IPS-20b (cell line): Measurements from ENCODE around the gene FAM89B.

Experiments
- H3K27ac ChIP-seq: one replicate; pipeline ENCODE4 v1.5.1; 2013; ENCODE audit warnings: low read length
- H3K27me3 ChIP-seq: 2 replicates; pipeline ENCODE4 v1.6.1; 2013; ENCODE audit warnings: mild to moderate bottlenecking, low read length, inconsistent platforms; ENCODE audit not compliant: insufficient read depth
- H3K36me3 ChIP-seq: 2 replicates; pipeline ENCODE4 v1.6.1; 2013; ENCODE audit warnings: low read depth, mild to moderate bottlenecking, inconsistent platforms, low read length, moderate library complexity; ENCODE audit not compliant: insufficient read depth
- H3K4me1 ChIP-seq: 2 replicates; pipeline ENCODE4 v1.6.1; 2013; ENCODE audit warnings: mild to moderate bottlenecking, control low read depth, inconsistent platforms, low read length, moderate library complexity; ENCODE audit not compliant: insufficient read depth
- H3K4me3 ChIP-seq: 2 replicates; pipeline ENCODE4 v1.5.1; 2013; ENCODE audit warnings: mild to moderate bottlenecking, low read length, inconsistent platforms
- H3K9ac ChIP-seq: 2 replicates; pipeline ENCODE4 v1.6.1; 2013; ENCODE audit warnings: low read depth, mild to moderate bottlenecking, inconsistent platforms, low read length, moderate library complexity
- H3K9me3 ChIP-seq: 2 replicates; pipeline ENCODE4 v1.6.1; 2013; ENCODE audit warnings: mild to moderate bottlenecking, low read depth, low read length, inconsistent platforms; ENCODE audit not compliant: insufficient read depth

Gene FAM89B

DNA sequence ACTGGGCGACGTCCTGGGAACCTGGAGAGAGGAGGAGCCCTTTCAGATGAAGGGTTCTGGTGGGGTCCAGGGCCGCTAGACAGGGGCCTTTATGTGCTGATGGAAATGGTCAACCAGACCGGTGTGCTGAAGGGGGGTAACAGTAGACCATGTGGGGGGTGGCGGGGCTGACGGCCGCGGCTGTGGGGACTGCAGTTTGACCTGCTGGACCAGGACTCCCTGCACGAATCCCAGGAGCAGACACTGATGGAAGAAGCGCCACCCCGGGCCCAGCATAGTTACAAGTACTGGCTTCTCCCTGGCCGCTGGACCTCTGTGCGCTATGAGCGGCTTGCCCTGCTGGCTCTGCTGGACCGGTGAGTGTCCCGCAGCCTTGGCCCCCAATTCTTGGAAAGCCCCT, 49.7 kb downstream of the FAM89B start:
- Histone ChIP-seq H3K4me3 (no peak overlapping the region), H3K9me3 (no peaks in the 10 kb centered on the region), H3K27ac (no peak overlapping the region), H3K36me3 (peaks cover 76% of the 10 kb centered on the region), H3K9ac (no peak overlapping the region), H3K27me3 (no peaks in the 10 kb centered on the region), H3K4me1 (no peaks in the 10 kb centered on the region)

DNA sequence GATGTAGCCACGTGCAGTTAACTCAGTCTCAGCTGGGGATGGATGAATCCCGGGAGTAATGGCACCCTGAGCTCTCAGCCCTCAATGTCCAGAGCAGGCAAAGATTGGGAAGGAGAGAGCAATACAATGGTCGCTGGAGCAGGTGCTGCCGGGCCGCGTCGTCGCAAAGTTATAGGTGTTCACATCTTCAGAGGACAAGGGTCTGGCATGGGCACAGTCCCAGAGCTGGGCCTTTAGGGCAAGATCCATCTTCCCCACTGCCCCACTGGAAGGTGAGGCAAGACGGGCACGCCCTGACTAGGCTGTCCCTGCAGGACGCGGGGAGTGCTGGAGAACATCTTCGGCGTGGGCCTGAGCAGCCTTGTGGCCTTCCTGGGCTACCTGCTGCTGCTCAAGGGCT, 50.8 kb downstream of the FAM89B start:
- no peak overlapping the region for H3K9ac ChIP-seq
- H3K27ac ChIP-seq = no peak overlapping the region
- no peaks in the 10 kb centered on the region for H3K27me3 ChIP-seq
- H3K9me3 ChIP-seq = no peaks in the 10 kb centered on the region
- H3K4me3 ChIP-seq = no peak overlapping the region
- H3K4me1 ChIP-seq = no peaks in the 10 kb centered on the region
- peaks cover 76% of the 10 kb centered on the region for H3K36me3 ChIP-seq
